SK-N-SH treated with all-trans-retinoic acid at 6 μM for 48 hours (cell line): Measurements from ENCODE around the gene GRID2IP.

ENCODE experiments used
- ATAC-seq: fragments of 200-7000 bp; cut with Tn5 transposase; 3 replicates; pipeline ENCODE4 v1.9.1; 2020; ENCODE audit warnings: mild to moderate bottlenecking, moderate library complexity
- ARNTL ChIP-seq: fragments of 450-650 bp; formaldehyde crosslinking; IDR thresholded peaks from 2 replicates; pipeline ENCODE4 v1.5.0; 2020; ENCODE audit warnings: low read depth, mild to moderate bottlenecking, moderate library complexity, borderline replicate concordance
- BACH2 ChIP-seq: fragments of 250-450 bp; sonication (Bioruptor Pico); IDR thresholded peaks from 2 replicates; pipeline ENCODE4 v1.9.0; 2021; ENCODE audit warnings: mild to moderate bottlenecking, borderline replicate concordance
- CSDC2 ChIP-seq: fragments of 250-450 bp; sonication (Bioruptor Pico); IDR thresholded peaks from 2 replicates; pipeline ENCODE4 v1.5.0; 2020; ENCODE audit warnings: mild to moderate bottlenecking, moderate library complexity
- ESRRG ChIP-seq: fragments of 250-450 bp; sonication (Bioruptor Pico); IDR thresholded peaks from 2 replicates; pipeline ENCODE4 v1.6.1; 2021; ENCODE audit warnings: mild to moderate bottlenecking
- GLIS3 ChIP-seq: fragments of 250-450 bp; sonication (Bioruptor Pico); IDR thresholded peaks from 2 replicates; pipeline ENCODE4 v1.5.0; 2020; ENCODE audit warnings: mild to moderate bottlenecking, moderate library complexity
- ISL1 ChIP-seq: fragments of 250-450 bp; sonication (Bioruptor Pico); IDR thresholded peaks from 2 replicates; pipeline ENCODE4 v2.1.2; 2022; ENCODE audit warnings: mild to moderate bottlenecking, moderate library complexity
- OSR1 ChIP-seq: fragments of 250-450 bp; sonication (Bioruptor Pico); IDR thresholded peaks from 2 replicates; pipeline ENCODE4 v1.8.0; 2022; ENCODE audit warnings: moderate library complexity, mild to moderate bottlenecking, inconsistent platforms
- PPARA ChIP-seq: fragments of 250-450 bp; sonication (Bioruptor Pico); IDR thresholded peaks from 2 replicates; pipeline ENCODE4 v1.5.0; 2020; ENCODE audit warnings: mild to moderate bottlenecking, borderline replicate concordance
- RARB ChIP-seq: fragments of 250-450 bp; sonication (Bioruptor Pico); IDR thresholded peaks from 2 replicates; pipeline ENCODE4 v1.8.0; 2021; ENCODE audit warnings: mild to moderate bottlenecking, moderate library complexity
- SNAI2 ChIP-seq: fragments of 250-450 bp; sonication (Bioruptor Pico); IDR thresholded peaks from 2 replicates; pipeline ENCODE4 v1.5.0; 2020; ENCODE audit warnings: mild to moderate bottlenecking, moderate library complexity
- TCF4 ChIP-seq: fragments of 250-450 bp; sonication (Bioruptor Pico); IDR thresholded peaks from 2 replicates; pipeline ENCODE4 v1.8.0; 2021; ENCODE audit warnings: mild to moderate bottlenecking, moderate library complexity, borderline replicate concordance
- TOX ChIP-seq: fragments of 250-450 bp; sonication (Bioruptor Pico); IDR thresholded peaks from 2 replicates; pipeline ENCODE4 v1.8.0; 2021; ENCODE audit warnings: mild to moderate bottlenecking, moderate library complexity, borderline replicate concordance
- ZC3H10 ChIP-seq: fragments of 250-450 bp; sonication (Bioruptor Pico); IDR thresholded peaks from 2 replicates; pipeline ENCODE4 v1.5.1; 2021; ENCODE audit warnings: mild to moderate bottlenecking, moderate library complexity
- ZFP3 ChIP-seq: fragments of 250-450 bp; sonication (Bioruptor Pico); IDR thresholded peaks from 2 replicates; pipeline ENCODE4 v1.5.0; 2020; ENCODE audit warnings: mild to moderate bottlenecking, moderate library complexity
- ZFP30 ChIP-seq: fragments of 450-650 bp; formaldehyde crosslinking; IDR thresholded peaks from 2 replicates; pipeline ENCODE4 v1.5.0; 2022; ENCODE audit warnings: mild to moderate bottlenecking, moderate library complexity
- ZNF565 ChIP-seq: fragments of 450-650 bp; formaldehyde crosslinking; conservative IDR thresholded peaks from 2 replicates; pipeline ENCODE4 v1.5.0; 2020; ENCODE audit warnings: low read depth, mild to moderate bottlenecking, moderate library complexity
- ZNF8 ChIP-seq: fragments of 450-650 bp; formaldehyde crosslinking; IDR thresholded peaks from 2 replicates; pipeline ENCODE4 v1.5.0; 2020; ENCODE audit warnings: mild to moderate bottlenecking, moderate library complexity
- TF ChIP-seq, protein P1 (sequence below): fragments of 250-450 bp; sonication (Bioruptor Pico); IDR thresholded peaks from 2 replicates; pipeline ENCODE4 v1.5.1; 2020; ENCODE audit warnings: low read depth, mild to moderate bottlenecking, moderate library complexity
- TF ChIP-seq, protein P2 (sequence below): fragments of 250-450 bp; sonication (Bioruptor Pico); IDR thresholded peaks from 2 replicates; pipeline ENCODE4 v1.5.0; 2020; ENCODE audit warnings: mild to moderate bottlenecking, moderate library complexity
- TF ChIP-seq, protein P3 (sequence below): fragments of 250-450 bp; sonication (Bioruptor Pico); IDR thresholded peaks from 2 replicates; pipeline ENCODE4 v1.5.1; 2021; ENCODE audit warnings: mild to moderate bottlenecking, moderate library complexity
- TF ChIP-seq, protein P4 (sequence below): fragments of 250-450 bp; sonication (Bioruptor Pico); IDR thresholded peaks from 2 replicates; pipeline ENCODE4 v1.8.0; 2021; ENCODE audit warnings: low read depth, mild to moderate bottlenecking, moderate library complexity, borderline replicate concordance

GRID2IP gene

DNA sequence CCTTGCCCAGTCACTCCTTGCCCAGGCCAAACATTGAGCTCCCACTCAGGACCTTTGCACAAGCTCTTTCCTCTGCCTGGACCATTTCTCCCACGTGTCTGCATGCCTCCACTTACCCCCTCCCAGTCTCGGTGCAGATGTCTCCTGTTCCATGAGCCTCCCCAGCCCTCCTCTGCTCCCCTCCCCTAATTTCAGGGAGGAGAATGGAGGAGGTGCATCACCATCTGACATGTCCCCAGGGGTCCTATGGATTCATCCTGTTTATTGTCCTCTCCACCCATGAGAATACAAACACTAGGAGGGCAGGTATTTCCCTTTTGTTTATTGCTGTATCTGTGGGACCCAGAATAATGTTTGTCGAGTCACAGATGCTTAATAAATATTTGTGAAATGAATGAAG lies 8.6 kb upstream of the GRID2IP start:
- TF ChIP-seq ZC3H10 (no peak), ZFP3 (no peak), ISL1 (CRISPR knock-in tag) (no peak), ESRRG (CRISPR knock-in tag) (no peak), ZNF565 (CRISPR knock-in tag) (no peak), CSDC2 (CRISPR knock-in tag) (no peak), TCF4 (no peak), ZNF8 (CRISPR knock-in tag) (no peak), ZFP30 (CRISPR knock-in tag) (no peak), BACH2 (CRISPR knock-in tag) (no peak), OSR1 (CRISPR knock-in tag) (no peak)
- TF ChIP-seq, protein P1, sequence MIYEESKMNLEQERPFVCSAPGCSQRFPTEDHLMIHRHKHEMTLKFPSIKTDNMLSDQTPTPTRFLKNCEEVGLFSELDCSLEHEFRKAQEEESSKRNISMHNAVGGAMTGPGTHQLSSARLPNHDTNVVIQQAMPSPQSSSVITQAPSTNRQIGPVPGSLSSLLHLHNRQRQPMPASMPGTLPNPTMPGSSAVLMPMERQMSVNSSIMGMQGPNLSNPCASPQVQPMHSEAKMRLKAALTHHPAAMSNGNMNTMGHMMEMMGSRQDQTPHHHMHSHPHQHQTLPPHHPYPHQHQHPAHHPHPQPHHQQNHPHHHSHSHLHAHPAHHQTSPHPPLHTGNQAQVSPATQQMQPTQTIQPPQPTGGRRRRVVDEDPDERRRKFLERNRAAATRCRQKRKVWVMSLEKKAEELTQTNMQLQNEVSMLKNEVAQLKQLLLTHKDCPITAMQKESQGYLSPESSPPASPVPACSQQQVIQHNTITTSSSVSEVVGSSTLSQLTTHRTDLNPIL (CRISPR knock-in tag): no peak
- TF ChIP-seq, protein P2, sequence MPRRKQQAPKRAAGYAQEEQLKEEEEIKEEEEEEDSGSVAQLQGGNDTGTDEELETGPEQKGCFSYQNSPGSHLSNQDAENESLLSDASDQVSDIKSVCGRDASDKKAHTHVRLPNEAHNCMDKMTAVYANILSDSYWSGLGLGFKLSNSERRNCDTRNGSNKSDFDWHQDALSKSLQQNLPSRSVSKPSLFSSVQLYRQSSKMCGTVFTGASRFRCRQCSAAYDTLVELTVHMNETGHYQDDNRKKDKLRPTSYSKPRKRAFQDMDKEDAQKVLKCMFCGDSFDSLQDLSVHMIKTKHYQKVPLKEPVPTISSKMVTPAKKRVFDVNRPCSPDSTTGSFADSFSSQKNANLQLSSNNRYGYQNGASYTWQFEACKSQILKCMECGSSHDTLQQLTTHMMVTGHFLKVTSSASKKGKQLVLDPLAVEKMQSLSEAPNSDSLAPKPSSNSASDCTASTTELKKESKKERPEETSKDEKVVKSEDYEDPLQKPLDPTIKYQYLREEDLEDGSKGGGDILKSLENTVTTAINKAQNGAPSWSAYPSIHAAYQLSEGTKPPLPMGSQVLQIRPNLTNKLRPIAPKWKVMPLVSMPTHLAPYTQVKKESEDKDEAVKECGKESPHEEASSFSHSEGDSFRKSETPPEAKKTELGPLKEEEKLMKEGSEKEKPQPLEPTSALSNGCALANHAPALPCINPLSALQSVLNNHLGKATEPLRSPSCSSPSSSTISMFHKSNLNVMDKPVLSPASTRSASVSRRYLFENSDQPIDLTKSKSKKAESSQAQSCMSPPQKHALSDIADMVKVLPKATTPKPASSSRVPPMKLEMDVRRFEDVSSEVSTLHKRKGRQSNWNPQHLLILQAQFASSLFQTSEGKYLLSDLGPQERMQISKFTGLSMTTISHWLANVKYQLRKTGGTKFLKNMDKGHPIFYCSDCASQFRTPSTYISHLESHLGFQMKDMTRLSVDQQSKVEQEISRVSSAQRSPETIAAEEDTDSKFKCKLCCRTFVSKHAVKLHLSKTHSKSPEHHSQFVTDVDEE (CRISPR knock-in tag): no peak
- TF ChIP-seq, protein P3, sequence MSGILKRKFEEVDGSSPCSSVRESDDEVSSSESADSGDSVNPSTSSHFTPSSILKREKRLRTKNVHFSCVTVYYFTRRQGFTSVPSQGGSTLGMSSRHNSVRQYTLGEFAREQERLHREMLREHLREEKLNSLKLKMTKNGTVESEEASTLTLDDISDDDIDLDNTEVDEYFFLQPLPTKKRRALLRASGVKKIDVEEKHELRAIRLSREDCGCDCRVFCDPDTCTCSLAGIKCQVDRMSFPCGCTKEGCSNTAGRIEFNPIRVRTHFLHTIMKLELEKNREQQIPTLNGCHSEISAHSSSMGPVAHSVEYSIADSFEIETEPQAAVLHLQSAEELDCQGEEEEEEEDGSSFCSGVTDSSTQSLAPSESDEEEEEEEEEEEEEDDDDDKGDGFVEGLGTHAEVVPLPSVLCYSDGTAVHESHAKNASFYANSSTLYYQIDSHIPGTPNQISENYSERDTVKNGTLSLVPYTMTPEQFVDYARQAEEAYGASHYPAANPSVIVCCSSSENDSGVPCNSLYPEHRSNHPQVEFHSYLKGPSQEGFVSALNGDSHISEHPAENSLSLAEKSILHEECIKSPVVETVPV (CRISPR knock-in tag): no peak
- ATAC-seq: no peak

DNA sequence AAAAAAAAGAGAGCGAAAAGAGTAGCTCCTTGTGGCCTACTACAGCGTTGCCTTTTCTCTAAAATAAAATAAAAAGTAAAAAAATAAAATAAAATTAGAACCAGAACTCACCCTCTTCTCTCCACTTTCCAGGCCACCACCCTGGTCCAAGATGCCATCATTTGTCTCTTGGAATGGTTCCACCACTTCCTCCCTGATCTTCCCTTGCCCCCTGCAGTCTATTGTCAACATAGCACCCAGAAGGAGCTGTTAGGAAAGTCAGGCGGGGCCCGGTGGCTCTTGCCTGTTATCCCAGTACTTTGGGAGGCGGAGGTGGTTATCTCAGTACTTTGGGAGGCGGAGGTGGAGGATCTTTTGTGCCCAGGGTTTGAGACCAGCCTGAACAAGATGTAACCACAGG lies 7.6 kb upstream of the GRID2IP start:
- TF ChIP-seq TOX (no peak), ZNF565 (CRISPR knock-in tag) (no peak), GLIS3 (no peak), PPARA (no peak), ZFP30 (CRISPR knock-in tag) (no peak), ZFP3 (no peak), ESRRG (CRISPR knock-in tag) (no peak), CSDC2 (CRISPR knock-in tag) (no peak), RARB (no peak), ZC3H10 (no peak), ARNTL (CRISPR knock-in tag) (no peak), OSR1 (CRISPR knock-in tag) (no peak), ZNF8 (CRISPR knock-in tag) (no peak), SNAI2 (CRISPR knock-in tag) (no peak), BACH2 (CRISPR knock-in tag) (no peak)
- TF ChIP-seq, protein P2 (CRISPR knock-in tag): no peak
- TF ChIP-seq, all 23 proteins: peak for 0
- ATAC-seq: peak; percentile 94

DNA sequence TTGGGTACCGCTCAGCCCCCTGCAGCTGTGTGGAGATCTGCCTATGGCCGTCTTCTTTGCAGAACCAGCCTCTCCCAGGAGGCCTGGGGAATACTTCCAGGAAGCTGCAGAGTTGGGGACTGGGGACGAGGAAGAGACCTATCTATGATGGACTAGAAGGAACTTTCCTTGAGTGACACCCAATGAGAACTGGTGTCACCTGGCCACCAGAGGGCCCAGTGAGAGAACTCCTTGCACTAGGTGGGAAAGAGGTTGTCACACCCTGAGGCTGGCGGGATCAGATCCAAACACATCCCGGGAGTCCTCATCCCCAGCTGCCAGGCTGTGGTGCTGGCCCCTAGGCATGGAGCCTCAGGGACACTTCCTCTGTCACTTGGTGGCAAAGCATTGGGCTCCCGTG lies 4.9 kb upstream of the GRID2IP start:
- ATAC-seq: no peak
- TF ChIP-seq ZNF565 (CRISPR knock-in tag) (no peak), ISL1 (CRISPR knock-in tag) (no peak), TOX (no peak)
- TF ChIP-seq, protein P1 (CRISPR knock-in tag): no peak
- TF ChIP-seq, protein P4, sequence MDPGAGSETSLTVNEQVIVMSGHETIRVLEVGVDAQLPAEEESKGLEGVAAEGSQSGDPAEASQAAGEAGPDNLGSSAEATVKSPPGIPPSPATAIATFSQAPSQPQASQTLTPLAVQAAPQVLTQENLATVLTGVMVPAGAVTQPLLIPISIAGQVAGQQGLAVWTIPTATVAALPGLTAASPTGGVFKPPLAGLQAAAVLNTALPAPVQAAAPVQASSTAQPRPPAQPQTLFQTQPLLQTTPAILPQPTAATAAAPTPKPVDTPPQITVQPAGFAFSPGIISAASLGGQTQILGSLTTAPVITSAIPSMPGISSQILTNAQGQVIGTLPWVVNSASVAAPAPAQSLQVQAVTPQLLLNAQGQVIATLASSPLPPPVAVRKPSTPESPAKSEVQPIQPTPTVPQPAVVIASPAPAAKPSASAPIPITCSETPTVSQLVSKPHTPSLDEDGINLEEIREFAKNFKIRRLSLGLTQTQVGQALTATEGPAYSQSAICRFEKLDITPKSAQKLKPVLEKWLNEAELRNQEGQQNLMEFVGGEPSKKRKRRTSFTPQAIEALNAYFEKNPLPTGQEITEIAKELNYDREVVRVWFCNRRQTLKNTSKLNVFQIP (CRISPR knock-in tag): no peak
